ENCODE results near the gene BACH2. TPM values are rescaled to one million over a fixed set of nuclear protein-coding genes. Genes with fewer than 3 reads are reported as not detected.

The BACH2 gene
- total and polyA plus RNA-seq, 10 of the 15 experiments (the other 5 are each of a cell fraction or from before 2014, with no cell fraction given), result 0.03 to 0.28 (median 0.04) TPM; not detected in 3

DNA sequence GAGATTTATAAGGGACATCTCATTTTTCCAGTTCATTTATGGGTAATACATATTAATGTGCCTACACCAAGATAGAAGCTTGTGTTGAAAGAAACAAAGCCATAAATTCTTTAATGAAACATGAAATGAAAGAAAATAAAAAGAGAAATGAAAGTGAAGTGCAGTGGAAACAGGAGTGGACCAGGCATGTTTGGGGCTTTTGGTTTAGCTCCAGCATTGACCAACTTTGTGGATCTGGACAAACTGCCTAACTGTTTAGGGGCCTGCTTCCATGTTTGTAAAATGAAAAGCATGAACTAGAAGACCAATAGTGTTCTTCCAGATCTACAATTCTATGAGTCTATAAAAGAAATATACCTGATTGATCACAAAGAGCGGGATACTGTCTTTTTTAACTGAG, 277.4 kb downstream of the BACH2 start:
- ChIA-PET SMC1A (ENCODE audit: uncharacterized antibody, unreplicated experiment) (interaction anchor here (0.9 to 1.4 kb wide), 3 partner anchors 14 to 379 kb away, joined by 3 to 4 read pairs (median 3); no protein-coding TSS in a partner anchor), CTCF (interaction anchor here (0.7 kb wide), 1 partner anchor 226 kb away, joined by 3 read pairs; no protein-coding TSS in a partner anchor), RAD21 (ENCODE audit: unreplicated experiment) (no interaction called here), POLR2A (interaction anchor here (0.6 kb wide), 1 partner anchor 206 kb away, joined by 5 read pairs; no protein-coding TSS in a partner anchor)
- TF ChIP-seq, protein P1, sequence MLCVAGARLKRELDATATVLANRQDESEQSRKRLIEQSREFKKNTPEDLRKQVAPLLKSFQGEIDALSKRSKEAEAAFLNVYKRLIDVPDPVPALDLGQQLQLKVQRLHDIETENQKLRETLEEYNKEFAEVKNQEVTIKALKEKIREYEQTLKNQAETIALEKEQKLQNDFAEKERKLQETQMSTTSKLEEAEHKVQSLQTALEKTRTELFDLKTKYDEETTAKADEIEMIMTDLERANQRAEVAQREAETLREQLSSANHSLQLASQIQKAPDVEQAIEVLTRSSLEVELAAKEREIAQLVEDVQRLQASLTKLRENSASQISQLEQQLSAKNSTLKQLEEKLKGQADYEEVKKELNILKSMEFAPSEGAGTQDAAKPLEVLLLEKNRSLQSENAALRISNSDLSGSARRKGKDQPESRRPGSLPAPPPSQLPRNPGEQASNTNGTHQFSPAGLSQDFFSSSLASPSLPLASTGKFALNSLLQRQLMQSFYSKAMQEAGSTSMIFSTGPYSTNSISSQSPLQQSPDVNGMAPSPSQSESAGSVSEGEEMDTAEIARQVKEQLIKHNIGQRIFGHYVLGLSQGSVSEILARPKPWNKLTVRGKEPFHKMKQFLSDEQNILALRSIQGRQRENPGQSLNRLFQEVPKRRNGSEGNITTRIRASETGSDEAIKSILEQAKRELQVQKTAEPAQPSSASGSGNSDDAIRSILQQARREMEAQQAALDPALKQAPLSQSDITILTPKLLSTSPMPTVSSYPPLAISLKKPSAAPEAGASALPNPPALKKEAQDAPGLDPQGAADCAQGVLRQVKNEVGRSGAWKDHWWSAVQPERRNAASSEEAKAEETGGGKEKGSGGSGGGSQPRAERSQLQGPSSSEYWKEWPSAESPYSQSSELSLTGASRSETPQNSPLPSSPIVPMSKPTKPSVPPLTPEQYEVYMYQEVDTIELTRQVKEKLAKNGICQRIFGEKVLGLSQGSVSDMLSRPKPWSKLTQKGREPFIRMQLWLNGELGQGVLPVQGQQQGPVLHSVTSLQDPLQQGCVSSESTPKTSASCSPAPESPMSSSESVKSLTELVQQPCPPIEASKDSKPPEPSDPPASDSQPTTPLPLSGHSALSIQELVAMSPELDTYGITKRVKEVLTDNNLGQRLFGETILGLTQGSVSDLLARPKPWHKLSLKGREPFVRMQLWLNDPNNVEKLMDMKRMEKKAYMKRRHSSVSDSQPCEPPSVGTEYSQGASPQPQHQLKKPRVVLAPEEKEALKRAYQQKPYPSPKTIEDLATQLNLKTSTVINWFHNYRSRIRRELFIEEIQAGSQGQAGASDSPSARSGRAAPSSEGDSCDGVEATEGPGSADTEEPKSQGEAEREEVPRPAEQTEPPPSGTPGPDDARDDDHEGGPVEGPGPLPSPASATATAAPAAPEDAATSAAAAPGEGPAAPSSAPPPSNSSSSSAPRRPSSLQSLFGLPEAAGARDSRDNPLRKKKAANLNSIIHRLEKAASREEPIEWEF (IDR thresholded peaks at IDR 0.05; ENCODE audit: insufficient replicate concordance, low read depth, low read length), result no peak
- TF ChIP-seq RFX5 (IDR thresholded peaks at IDR 0.05; ENCODE audit: low read depth, low read length) (no peak), ZNF207 (IDR thresholded peaks at IDR 0.05; ENCODE audit: borderline replicate concordance) (no peak), JUNB (IDR thresholded peaks at IDR 0.05) (no peak), MYC (IDR thresholded peaks at IDR 0.05; ENCODE audit: insufficient read depth, insufficient read length, insufficient replicate concordance, low read length, severe bottlenecking) (no peak), SMAD1 (IDR thresholded peaks at IDR 0.05; ENCODE audit: low read depth, partially characterized antibody) (no peak)
- in situ Hi-C loops (cut with MboI), result no loop called here
- Histone ChIP-seq H3K4me3 (no peak overlapping the region), H3K27ac (ENCODE audit: control insufficient read depth, insufficient read depth) (no peak overlapping the region), H3K79me2 (ENCODE audit: control insufficient read depth, insufficient read depth, low read length) (no peaks in the 10 kb centered on the region), H4K20me1 (ENCODE audit: control insufficient read depth, insufficient read depth) (no peaks in the 10 kb centered on the region), H3K4me2 (ENCODE audit: control insufficient read depth, insufficient read depth) (no peak overlapping the region), H3K4me1 (ENCODE audit: control insufficient read depth, insufficient read depth, low read length) (no peaks in the 10 kb centered on the region), H3K9me3 (replicated peaks; ENCODE audit: control insufficient read depth, insufficient read depth, low read length) (no peaks in the 10 kb centered on the region), H3K36me3 (ENCODE audit: control insufficient read depth in 2 of 2, insufficient read depth in 2 of 2, low read length in 1 of 2) (no peaks in the 10 kb centered on the region), H3K9ac (ENCODE audit: control insufficient read depth, insufficient read depth, low read length) (no peak overlapping the region), H2AFZ (ENCODE audit: control insufficient read depth, low read depth, low read length) (no peak overlapping the region), H3K27me3 (replicated peaks in 1 of 2; ENCODE audit: control insufficient read depth in 2 of 2, insufficient read depth in 2 of 2, low read length in 1 of 2) (0 out of 4 replicates have a peak, but pooled peaks cover 0 to 2% of the 10 kb centered on the region in 2 experiments)
- no TSS peak for BruUV-seq (replicated peaks)
- intact Hi-C loops (cut with micrococcal nuclease; ENCODE audit: unreplicated experiment), result no loop called here
- no peak for FAIRE-seq
- ATAC-seq, result no peak
- DNase-seq (ENCODE audit: low read depth, low spot score), result no peak
- 7% methylated on average over 1 of the region's 1 CpG for WGBS (ENCODE audit: insufficient coverage, insufficient replicate concordance, low lambda C conversion rate, missing lambda C conversion rate)
